GM23338 (cell line): ENCODE results near the gene CPXM2. TPM values are rescaled to one million over a fixed set of nuclear protein-coding genes. Genes with fewer than 3 reads are reported as not detected.

Experiments
- ATAC-seq: fragments of 200-7000 bp; cut with Tn5 transposase; 3 replicates; pipeline ENCODE4 v1.9.1; 2020
- DNase-seq: peaks from one replicate; pipeline ENCODE4 v3.0.0-alpha.2; 2015; ENCODE audit warnings: low spot score
- H2AFZ ChIP-seq: fragments of 200-600 bp; sonication (generic); 2 replicates; pipeline ENCODE4 v1.8.0; 2016; ENCODE audit warnings: antibody characterized with exemption, mild to moderate bottlenecking, moderate library complexity
- H3F3A ChIP-seq: fragments of 200-600 bp; sonication (generic); replicated peaks from 2 replicates; pipeline ENCODE4 v1.8.0; 2017; ENCODE audit warnings: antibody characterized with exemption, mixed run types, low read depth
- H3K27ac ChIP-seq: fragments of 200-600 bp; sonication (generic); 2 replicates; pipeline ENCODE4 v1.6.1; 2016; ENCODE audit warnings: low read depth
- H3K27me3 ChIP-seq: fragments of 200-600 bp; sonication (generic); 2 replicates; pipeline ENCODE4 v1.8.0; 2016; ENCODE audit warnings: mild to moderate bottlenecking, mixed run types, moderate library complexity; ENCODE audit not compliant: insufficient read depth
- H3K36me3 ChIP-seq: fragments of 200-600 bp; sonication (generic); 2 replicates; pipeline ENCODE4 v1.8.0; 2016; ENCODE audit warnings: mild to moderate bottlenecking; ENCODE audit not compliant: insufficient read depth
- H3K4me1 ChIP-seq: fragments of 200-600 bp; sonication (generic); 2 replicates; pipeline ENCODE4 v1.8.0; 2016; ENCODE audit warnings: mild to moderate bottlenecking, moderate library complexity; ENCODE audit not compliant: insufficient read depth
- H3K4me2 ChIP-seq: fragments of 200-600 bp; sonication (generic); 2 replicates; pipeline ENCODE4 v1.7.1; 2017; ENCODE audit warnings: mixed run types
- H3K4me3 ChIP-seq: fragments of 200-600 bp; sonication (generic); 2 replicates; pipeline ENCODE4 v1.6.1; 2016; ENCODE audit warnings: mixed run types
- H3K79me2 ChIP-seq: fragments of 200-600 bp; sonication (generic); replicated peaks from 2 replicates; pipeline ENCODE4 v1.8.0; 2017; ENCODE audit warnings: mild to moderate bottlenecking; ENCODE audit not compliant: insufficient read depth
- H3K9me2 ChIP-seq: fragments of 200-600 bp; sonication (generic); 2 replicates; pipeline ENCODE4 v1.8.0; 2017; ENCODE audit not compliant: insufficient read depth
- H4K20me1 ChIP-seq: fragments of 200-600 bp; sonication (generic); replicated peaks from 2 replicates; pipeline ENCODE4 v1.8.0; 2017; ENCODE audit warnings: mild to moderate bottlenecking; ENCODE audit not compliant: insufficient read depth
- H3K27ac Mint-ChIP-seq: 2 replicates; pipeline ENCODE4 v1.8.0; 2020; ENCODE audit warnings: inconsistent platforms, mild to moderate bottlenecking, moderate library complexity, mixed read lengths
- H3K27me3 Mint-ChIP-seq: 3 replicates; pipeline ENCODE4 v1.8.0; 2022; ENCODE audit warnings: low read depth, mild to moderate bottlenecking, moderate library complexity, mixed read lengths, inconsistent platforms; ENCODE audit not compliant: insufficient read depth, poor library complexity
- H3K36me3 Mint-ChIP-seq: 3 replicates; pipeline ENCODE4 v1.8.0; 2021; ENCODE audit warnings: low read depth, mild to moderate bottlenecking, inconsistent platforms, moderate library complexity, mixed read lengths
- H3K4me1 Mint-ChIP-seq: 3 replicates; pipeline ENCODE4 v1.8.0; 2020; ENCODE audit warnings: mild to moderate bottlenecking, inconsistent platforms, mixed read lengths
- H3K4me3 Mint-ChIP-seq: 3 replicates; pipeline ENCODE4 v1.8.0; 2021; ENCODE audit warnings: moderate library complexity, mild to moderate bottlenecking, inconsistent platforms, mixed read lengths
- H3K9me3 Mint-ChIP-seq: 3 replicates; pipeline ENCODE4 v1.8.0; 2020; ENCODE audit warnings: moderate library complexity, mild to moderate bottlenecking, inconsistent platforms, mixed read lengths
- CREB1 ChIP-seq: fragments of 250-450 bp; sonication (Bioruptor Pico); IDR thresholded peaks from 2 replicates; pipeline ENCODE4 v1.5.0; 2020; ENCODE audit warnings: low read depth, mild to moderate bottlenecking, moderate library complexity
- CTCF ChIP-seq, 2 experiments: fragments of 200-600 bp in 1 of 2; sonication (generic) in 1 of 2; conservative IDR thresholded peaks; 2 replicates each; pipeline versions ENCODE4 v1.5.1 to v1.6.1; 2016 to 2017; ENCODE audit warnings: antibody characterized with exemption in 2 of 2, low read depth in 2 of 2, mild to moderate bottlenecking in 2 of 2, moderate library complexity in 1 of 2
- ETS1 ChIP-seq: IDR thresholded peaks from 2 replicates; pipeline ENCODE4 v1.6.1; 2016; ENCODE audit warnings: antibody characterized with exemption
- EZH2 ChIP-seq: fragments of 200-600 bp; sonication (generic); IDR thresholded peaks from one replicate; pipeline ENCODE4 v1.8.0; 2017; ENCODE audit warnings: antibody characterized with exemption, mild to moderate bottlenecking, low read depth; ENCODE audit not compliant: unreplicated experiment
- EZH2phosphoT487 ChIP-seq: fragments of 200-600 bp; sonication (generic); IDR thresholded peaks from one replicate; pipeline ENCODE4 v1.8.1; 2018; ENCODE audit warnings: antibody characterized with exemption; ENCODE audit not compliant: unreplicated experiment
- JUNB ChIP-seq: IDR thresholded peaks from one replicate; pipeline ENCODE4 v1.6.1; 2016; ENCODE audit warnings: antibody characterized with exemption; ENCODE audit not compliant: unreplicated experiment
- NANOG ChIP-seq: IDR thresholded peaks from 2 replicates; pipeline ENCODE4 v1.6.1; 2016; ENCODE audit warnings: antibody characterized with exemption, borderline replicate concordance
- STAT1 ChIP-seq: IDR thresholded peaks from one replicate; pipeline ENCODE4 v1.6.1; 2016; ENCODE audit warnings: antibody characterized with exemption; ENCODE audit not compliant: unreplicated experiment
- ZNF114 ChIP-seq: fragments of 250-450 bp; sonication (Bioruptor Pico); IDR thresholded peaks from 2 replicates; pipeline ENCODE4 v1.5.0; 2020; ENCODE audit warnings: mild to moderate bottlenecking, moderate library complexity
- ZNF331 ChIP-seq: fragments of 250-450 bp; sonication (Bioruptor Pico); IDR thresholded peaks from 2 replicates; pipeline ENCODE4 v1.5.0; 2020; ENCODE audit warnings: low read depth, mild to moderate bottlenecking, moderate library complexity
- polyA plus RNA-seq: library from polyadenylated mRNA; unstranded; fragments of >200 nt; fragmentation: Nextera tagmentation; extraction: Ambion mirVana; gene quantifications from 2 replicates; pipeline ENCODE4 v1.2.1, GENCODE V29; 2016
- total RNA-seq: library from RNA; depleted of rRNA; stranded (reverse); fragments of >200 nt; shearing (Covaris generic); gene quantifications from 2 replicates; pipeline ENCODE4 v1.2.3, GENCODE V29; 2014
- TF ChIP-seq, protein P1 (sequence below): IDR thresholded peaks from one replicate; pipeline ENCODE4 v1.6.1; 2018; ENCODE audit warnings: antibody characterized with exemption; ENCODE audit not compliant: unreplicated experiment

CPXM2 gene
- total and polyA plus RNA-seq, 2 experiments from 2014 or later = 1.6 to 8.1 TPM

GRCh38 chr10:123848564-123849457 is 42.8 kb downstream of the CPXM2 start:
- H3K27me3 ChIP-seq = no peaks in the 10 kb centered on the region
- Mint-ChIP-seq H3K9me3 (peaks cover 19% of the 10 kb centered on the region), H3K27me3 (no peaks in the 10 kb centered on the region), H3K36me3 (peaks cover 21% of the 10 kb centered on the region), H3K27ac (no peak overlapping the region), H3K4me1 (peaks cover 2% of the 10 kb centered on the region; the same call in 1 of the 3 replicates), H3K4me3 (no peak overlapping the region)
- no peaks in the 10 kb centered on the region for H3K36me3 ChIP-seq
- TF ChIP-seq STAT1 (no peak), NANOG (no peak), JUNB (no peak), CREB1 (CRISPR knock-in tag) (no peak)
- H3K9me2 ChIP-seq = no peaks in the 10 kb centered on the region
- H2AFZ ChIP-seq = no peak overlapping the region
- no peaks in the 10 kb centered on the region for H3F3A ChIP-seq
- DNase-seq (no peak), ATAC-seq (no peak)
- H4K20me1 ChIP-seq = no peaks in the 10 kb centered on the region
- no peaks in the 10 kb centered on the region for H3K4me1 ChIP-seq
- no peak overlapping the region for H3K4me3 ChIP-seq
- H3K4me2 ChIP-seq = no peak overlapping the region
- no peak overlapping the region for H3K27ac ChIP-seq
- H3K79me2 ChIP-seq = no peaks in the 10 kb centered on the region

DNA sequence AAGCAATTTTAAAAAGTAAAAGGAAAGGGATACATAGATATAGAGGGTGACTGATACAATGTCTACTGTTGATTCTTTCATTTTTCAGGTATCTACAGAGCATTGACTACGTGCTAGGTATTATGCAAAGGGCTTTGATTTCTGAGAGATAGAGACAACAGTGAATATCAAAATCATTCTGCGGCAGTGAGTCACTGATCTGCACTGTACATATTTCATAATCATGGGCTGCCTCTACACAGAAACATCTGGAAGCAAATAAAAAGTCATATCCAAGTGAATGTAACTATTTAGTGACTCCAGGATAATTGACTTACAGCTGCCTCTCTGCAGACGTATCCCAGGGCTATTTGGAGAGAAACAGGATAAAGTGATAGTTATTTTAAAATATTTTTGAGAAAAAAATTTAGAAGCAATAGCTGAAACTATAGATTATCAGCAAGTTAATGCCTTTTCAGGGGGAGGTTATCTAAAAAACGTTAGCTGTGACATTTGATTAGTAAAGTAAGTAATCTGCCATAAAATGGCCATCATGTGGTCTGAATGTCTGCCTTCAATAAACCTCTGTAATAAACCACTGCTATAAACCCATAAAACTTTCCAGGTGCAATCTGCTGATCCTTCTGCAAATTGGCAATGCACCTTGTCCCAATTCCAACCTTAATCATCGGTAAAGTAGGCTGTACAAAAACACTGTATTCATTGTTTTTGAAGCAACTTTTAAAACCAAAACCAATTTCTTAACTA is 43.7 kb downstream of the CPXM2 start:
- no peaks in the 10 kb centered on the region for H3F3A ChIP-seq
- H3K4me2 ChIP-seq = no peak overlapping the region
- Mint-ChIP-seq H3K36me3 (peaks cover 21% of the 10 kb centered on the region), H3K27me3 (no peaks in the 10 kb centered on the region), H3K27ac (no peak overlapping the region), H3K9me3 (peaks cover 19% of the 10 kb centered on the region), H3K4me1 (peaks cover 2% of the 10 kb centered on the region; the same call in 1 of the 3 replicates), H3K4me3 (no peak overlapping the region)
- no peak overlapping the region for H3K27ac ChIP-seq
- no peaks in the 10 kb centered on the region for H4K20me1 ChIP-seq
- H3K27me3 ChIP-seq = no peaks in the 10 kb centered on the region
- H2AFZ ChIP-seq = no peak overlapping the region
- H3K4me1 ChIP-seq = no peaks in the 10 kb centered on the region
- no peaks in the 10 kb centered on the region for H3K79me2 ChIP-seq
- no peaks in the 10 kb centered on the region for H3K36me3 ChIP-seq
- no peak for DNase-seq
- ATAC-seq = no peak
- no peaks in the 10 kb centered on the region for H3K9me2 ChIP-seq
- no peak overlapping the region for H3K4me3 ChIP-seq
- TF ChIP-seq CREB1 (CRISPR knock-in tag) (no peak), JUNB (no peak), ETS1 (no peak), STAT1 (no peak), EZH2 (no peak), EZH2phosphoT487 (no peak), ZNF331 (CRISPR knock-in tag) (no peak), CTCF (conservative IDR thresholded peaks at IDR 0.05; ENCODE audit: low read depth in 2 of 2) (no peak), ZNF114 (no peak)
- TF ChIP-seq, protein P1, sequence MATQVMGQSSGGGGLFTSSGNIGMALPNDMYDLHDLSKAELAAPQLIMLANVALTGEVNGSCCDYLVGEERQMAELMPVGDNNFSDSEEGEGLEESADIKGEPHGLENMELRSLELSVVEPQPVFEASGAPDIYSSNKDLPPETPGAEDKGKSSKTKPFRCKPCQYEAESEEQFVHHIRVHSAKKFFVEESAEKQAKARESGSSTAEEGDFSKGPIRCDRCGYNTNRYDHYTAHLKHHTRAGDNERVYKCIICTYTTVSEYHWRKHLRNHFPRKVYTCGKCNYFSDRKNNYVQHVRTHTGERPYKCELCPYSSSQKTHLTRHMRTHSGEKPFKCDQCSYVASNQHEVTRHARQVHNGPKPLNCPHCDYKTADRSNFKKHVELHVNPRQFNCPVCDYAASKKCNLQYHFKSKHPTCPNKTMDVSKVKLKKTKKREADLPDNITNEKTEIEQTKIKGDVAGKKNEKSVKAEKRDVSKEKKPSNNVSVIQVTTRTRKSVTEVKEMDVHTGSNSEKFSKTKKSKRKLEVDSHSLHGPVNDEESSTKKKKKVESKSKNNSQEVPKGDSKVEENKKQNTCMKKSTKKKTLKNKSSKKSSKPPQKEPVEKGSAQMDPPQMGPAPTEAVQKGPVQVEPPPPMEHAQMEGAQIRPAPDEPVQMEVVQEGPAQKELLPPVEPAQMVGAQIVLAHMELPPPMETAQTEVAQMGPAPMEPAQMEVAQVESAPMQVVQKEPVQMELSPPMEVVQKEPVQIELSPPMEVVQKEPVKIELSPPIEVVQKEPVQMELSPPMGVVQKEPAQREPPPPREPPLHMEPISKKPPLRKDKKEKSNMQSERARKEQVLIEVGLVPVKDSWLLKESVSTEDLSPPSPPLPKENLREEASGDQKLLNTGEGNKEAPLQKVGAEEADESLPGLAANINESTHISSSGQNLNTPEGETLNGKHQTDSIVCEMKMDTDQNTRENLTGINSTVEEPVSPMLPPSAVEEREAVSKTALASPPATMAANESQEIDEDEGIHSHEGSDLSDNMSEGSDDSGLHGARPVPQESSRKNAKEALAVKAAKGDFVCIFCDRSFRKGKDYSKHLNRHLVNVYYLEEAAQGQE = no peak
